SK-N-SH treated with all-trans-retinoic acid at 6 μM for 48 hours (cell line): ENCODE measurements around the gene PIK3C2B.

ENCODE experiments used
- ARNTL ChIP-seq: fragments of 450-650 bp; formaldehyde crosslinking; IDR thresholded peaks from 2 replicates; pipeline ENCODE4 v1.5.0; 2020; ENCODE audit warnings: low read depth, mild to moderate bottlenecking, moderate library complexity, borderline replicate concordance
- ESRRG ChIP-seq: fragments of 250-450 bp; sonication (Bioruptor Pico); IDR thresholded peaks from 2 replicates; pipeline ENCODE4 v1.6.1; 2021; ENCODE audit warnings: mild to moderate bottlenecking
- TCF4 ChIP-seq: fragments of 250-450 bp; sonication (Bioruptor Pico); IDR thresholded peaks from 2 replicates; pipeline ENCODE4 v1.8.0; 2021; ENCODE audit warnings: mild to moderate bottlenecking, moderate library complexity, borderline replicate concordance
- ZC3H10 ChIP-seq: fragments of 250-450 bp; sonication (Bioruptor Pico); IDR thresholded peaks from 2 replicates; pipeline ENCODE4 v1.5.1; 2021; ENCODE audit warnings: mild to moderate bottlenecking, moderate library complexity
- TF ChIP-seq, protein P1 (sequence below): fragments of 250-450 bp; sonication (Bioruptor Pico); IDR thresholded peaks from 2 replicates; pipeline ENCODE4 v1.5.1; 2020; ENCODE audit warnings: low read depth, mild to moderate bottlenecking, moderate library complexity

DNA sequence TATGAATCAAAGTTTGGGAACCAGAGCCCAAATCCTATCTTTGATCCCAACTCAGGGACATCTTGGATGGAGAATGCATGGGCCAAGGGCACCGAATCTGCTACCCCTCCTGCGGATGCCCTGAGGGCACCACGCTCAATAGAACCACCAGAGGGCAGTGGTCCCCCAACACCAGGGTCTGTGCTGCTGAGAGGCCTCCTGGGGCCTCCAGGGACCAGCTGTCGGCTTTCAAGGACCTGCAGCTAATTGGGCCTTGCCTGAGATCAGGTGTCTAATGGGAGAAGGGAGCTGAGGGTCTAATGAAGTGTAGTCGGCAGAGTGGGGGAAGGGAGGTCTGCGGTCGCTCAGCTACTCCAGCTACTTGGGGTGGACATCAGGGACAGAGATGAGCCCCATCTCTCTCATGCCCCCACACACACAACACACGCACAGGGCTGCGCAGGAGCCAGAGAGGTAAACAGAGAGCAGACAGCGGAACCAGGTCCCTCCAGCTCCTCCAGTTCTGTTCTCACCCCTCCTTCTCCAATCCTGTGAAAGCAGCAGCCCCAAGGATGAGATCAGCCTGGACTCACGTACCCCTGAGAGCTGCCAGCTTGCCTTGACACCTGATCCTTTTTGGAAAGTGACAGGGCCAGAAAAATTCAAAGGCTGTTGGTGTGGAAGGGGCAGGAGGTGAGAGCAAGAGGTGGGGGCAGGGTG lies 48.0 kb downstream of the PIK3C2B start:
- no peak for TF ChIP-seq TCF4 (CRISPR knock-in tag)
- TF ChIP-seq ZC3H10 (CRISPR knock-in tag) = no peak
- no peak for TF ChIP-seq ARNTL (CRISPR knock-in tag)
- TF ChIP-seq, protein P1, sequence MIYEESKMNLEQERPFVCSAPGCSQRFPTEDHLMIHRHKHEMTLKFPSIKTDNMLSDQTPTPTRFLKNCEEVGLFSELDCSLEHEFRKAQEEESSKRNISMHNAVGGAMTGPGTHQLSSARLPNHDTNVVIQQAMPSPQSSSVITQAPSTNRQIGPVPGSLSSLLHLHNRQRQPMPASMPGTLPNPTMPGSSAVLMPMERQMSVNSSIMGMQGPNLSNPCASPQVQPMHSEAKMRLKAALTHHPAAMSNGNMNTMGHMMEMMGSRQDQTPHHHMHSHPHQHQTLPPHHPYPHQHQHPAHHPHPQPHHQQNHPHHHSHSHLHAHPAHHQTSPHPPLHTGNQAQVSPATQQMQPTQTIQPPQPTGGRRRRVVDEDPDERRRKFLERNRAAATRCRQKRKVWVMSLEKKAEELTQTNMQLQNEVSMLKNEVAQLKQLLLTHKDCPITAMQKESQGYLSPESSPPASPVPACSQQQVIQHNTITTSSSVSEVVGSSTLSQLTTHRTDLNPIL (CRISPR knock-in tag) = no peak
- TF ChIP-seq ESRRG (CRISPR knock-in tag) = no peak
